GM21447 (cell line): ENCODE results near the gene CCL14.
"Not testable (repeated sequence)": the region's sequence is repeated elsewhere in the genome, so short reads cannot be mapped to it uniquely, and the experiment has no call there.

ENCODE experiments used
- ATAC-seq: cut with Tn5 transposase; IDR thresholded peaks from one replicate; pipeline ENCODE4 v1.9.1; 2021; ENCODE audit not compliant: unreplicated experiment

Gene CCL14

GRCh38 chr17:35986643-35987042 is at the start of gene CCL14:
Gene CCL14 (minus strand): TSS chr17:35986729. CDS start chr17:35986649, 80 bp downstream.
- ATAC-seq, result no peak

DNA sequence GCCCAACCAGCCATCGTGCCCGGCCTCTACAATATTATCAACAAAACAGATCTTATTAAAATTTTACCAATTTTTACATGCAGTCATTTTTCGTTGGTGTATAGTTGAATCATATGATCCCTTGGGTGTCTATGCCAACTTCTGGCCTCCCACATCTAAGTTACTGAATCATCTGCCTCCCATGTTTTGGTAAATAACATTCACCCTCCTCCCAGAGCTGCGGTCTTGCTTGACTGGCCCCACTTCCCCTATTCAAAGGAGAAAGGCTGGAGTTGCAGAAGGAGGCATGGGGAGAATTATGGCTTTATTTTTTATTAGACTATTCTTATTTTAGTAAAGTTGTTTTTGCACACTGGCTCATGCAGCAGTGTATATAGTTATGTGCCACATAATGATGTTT is 49.7 kb upstream of the CCL14 start:
- ATAC-seq, result no peak

- ATAC-seq, result no peak
Measured at GRCh38 chr17:36034127-36034526, 47.6 kb upstream of the CCL14 start.

DNA sequence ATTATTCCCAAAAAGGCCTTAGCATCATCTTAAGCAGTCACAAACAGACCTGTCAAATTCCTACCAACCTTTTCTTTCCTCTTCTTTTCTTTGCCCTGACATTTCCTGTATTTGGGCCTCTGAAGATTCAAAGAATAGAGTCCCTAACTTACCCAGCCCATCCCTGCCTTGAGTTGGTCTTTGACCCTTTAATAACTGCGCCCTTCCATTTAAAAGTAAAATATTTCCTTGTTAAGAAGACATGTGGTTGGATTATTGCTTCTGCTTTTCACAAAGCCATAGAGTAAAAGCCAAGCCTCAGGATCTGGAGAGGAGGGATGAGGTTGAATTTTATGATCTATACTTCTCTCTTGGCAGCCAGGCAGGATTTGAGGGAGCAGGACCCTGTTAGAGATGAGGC is 44.4 kb upstream of the CCL14 start:
- ATAC-seq, result no peak

DNA sequence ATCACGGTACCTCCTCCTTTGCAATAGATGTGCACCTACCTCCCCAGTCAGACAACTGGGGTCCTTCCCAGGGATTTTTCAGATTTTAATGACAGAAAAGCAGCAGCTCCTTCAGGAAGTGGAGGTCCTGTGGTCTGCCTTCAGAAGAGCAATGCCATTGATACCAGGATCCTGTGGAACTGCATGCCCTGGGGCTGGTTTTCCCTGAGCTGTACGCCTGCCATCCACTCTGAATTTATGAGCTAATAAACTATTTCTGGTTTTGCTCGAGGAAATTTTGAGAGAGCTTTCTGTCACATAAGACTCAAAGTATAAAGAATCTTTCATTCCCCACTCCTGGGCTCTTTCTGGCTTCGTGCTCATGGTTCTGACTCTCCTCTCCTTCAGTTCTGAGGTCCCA is 41.2 kb upstream of the CCL14 start:
- ATAC-seq, result no peak

DNA sequence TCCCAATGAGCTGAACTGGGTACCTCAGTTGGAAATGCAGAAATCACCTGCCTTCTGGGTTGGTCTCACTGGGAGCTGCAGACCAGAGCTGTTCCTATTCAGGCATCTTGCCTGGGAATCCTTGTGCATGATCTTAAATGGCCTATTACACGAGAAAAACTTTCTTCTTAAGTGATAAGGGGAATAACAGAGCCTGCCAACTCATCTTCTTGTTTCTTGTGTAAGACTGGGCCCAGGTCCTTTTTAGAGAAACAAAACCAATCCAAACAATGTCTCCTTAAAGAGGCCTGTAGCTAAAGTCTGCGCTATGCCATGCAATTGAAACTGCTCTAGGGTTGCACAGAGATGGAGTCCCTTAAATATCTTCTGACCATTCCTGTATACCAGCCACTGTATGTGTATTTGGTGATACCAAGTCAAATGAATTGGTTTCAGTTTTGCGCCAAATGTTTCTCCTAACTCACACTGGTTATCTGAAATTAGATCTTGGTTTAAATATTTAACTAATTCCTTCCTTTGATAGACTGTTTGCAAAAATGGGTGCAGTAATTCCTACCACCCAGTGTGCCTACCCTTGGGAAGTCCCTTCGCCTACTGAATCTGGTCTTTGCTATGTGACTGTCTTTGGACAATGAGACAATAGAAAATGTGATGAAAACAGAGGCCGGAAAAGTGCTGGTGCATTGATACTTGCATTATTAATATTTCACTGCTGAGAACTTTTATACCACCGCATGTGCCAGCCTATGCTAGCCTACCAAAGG is 37.8 kb upstream of the CCL14 start:
- no peak for ATAC-seq

DNA sequence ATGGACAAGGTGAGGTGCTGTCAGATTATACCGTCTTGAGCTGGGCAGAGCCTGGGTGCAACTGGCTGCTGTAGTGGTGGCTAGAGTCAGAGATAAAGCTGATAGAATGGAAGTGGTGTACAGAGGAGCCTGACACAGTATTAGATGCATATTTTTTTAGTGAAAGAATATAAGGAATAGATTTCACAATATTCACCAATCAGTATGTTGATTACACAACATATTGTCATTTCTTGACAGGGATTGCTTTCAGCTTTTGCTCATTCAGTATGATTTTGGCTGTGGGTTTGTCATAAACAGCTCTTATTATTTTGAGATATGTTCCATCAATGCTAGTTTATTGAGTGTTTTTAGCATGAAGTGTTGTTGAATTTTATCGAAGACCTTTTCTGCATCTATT is 32.9 kb upstream of the CCL14 start:
- ATAC-seq, result no peak

- no peak for ATAC-seq
Measured at GRCh38 chr17:36017799-36018198, 31.3 kb upstream of the CCL14 start, which contains the start of gene CCL23. Gene CCL23 (minus strand): TSS chr17:36017972. CDS start chr17:36017897, 75 bp downstream.

- ATAC-seq, result no peak
Measured at GRCh38 chr17:36016555-36016954, 30.0 kb upstream of the CCL14 start.

- ATAC-seq, result not testable (repeated sequence)
Measured at GRCh38 chr17:36015895-36016294, 29.4 kb upstream of the CCL14 start.

DNA sequence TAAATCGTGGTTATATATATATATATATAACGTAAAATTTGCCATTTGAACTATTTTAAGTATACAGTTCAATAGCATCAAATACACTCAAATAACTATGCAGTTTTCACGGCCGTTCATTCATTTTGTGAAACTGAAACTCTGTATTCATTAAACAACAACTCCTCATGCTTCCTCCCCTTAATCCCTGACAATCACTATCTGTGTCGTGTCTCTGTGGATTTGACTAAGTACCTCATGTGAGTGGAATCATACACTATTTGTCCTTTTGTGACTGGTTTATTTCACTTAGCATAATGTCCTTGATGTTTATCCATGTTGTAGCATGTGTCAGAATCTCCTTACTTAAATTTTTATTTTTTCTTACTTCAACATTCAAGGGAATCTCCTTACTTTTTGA is 28.4 kb upstream of the CCL14 start:
- ATAC-seq, result no peak

DNA sequence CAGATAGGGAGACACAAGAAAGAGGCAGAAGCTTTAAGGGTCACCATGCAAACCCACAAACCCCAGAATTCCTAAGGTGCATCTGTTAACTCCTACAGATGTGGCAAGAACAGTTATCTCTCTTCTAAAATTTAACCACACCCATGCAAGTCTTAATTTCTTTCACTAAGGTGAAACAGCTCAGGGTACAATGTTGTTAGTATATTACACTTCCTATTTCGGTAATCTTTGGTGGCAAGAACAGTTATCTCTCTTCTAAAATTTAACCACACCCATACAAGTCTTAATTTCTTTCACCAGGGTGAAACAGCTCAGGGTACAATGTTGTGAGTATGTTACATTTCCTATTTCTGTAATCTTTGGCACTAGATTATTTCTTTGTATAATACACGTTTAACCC is 24.7 kb upstream of the CCL14 start:
- no peak for ATAC-seq

DNA sequence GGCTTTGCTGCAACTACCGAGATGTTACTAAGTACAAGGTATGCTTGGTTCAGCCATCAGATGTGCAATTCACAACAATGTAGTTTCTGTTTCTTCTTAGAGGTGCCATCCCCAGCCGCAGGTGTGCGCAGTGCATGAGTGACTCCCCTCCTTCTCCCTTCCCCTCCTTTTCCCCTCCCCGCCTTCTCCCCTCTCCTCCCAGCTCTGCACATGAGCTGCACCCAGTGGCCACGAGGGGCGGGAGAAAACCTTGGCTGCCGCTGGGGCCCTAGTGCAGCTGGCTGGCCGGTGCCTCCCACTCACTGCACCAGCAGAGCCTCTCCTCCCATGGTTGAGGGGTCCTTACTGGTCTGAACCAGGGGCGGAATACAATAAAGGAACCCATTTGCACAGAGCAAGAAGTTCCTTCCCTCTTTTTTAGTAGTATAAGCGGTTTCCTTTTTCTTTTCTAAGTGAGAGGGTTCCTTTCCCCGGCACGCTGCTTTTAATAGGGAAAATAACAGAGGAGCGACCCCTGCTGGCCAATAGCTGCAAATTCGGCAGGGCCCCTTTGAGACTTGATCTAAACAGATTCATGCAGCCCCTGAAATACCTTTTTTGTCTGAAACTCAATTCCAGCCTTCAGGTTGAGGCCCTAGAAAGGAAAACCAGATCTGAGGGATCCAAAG is 22.6 kb upstream of the CCL14 start:
- ATAC-seq, result no peak

DNA sequence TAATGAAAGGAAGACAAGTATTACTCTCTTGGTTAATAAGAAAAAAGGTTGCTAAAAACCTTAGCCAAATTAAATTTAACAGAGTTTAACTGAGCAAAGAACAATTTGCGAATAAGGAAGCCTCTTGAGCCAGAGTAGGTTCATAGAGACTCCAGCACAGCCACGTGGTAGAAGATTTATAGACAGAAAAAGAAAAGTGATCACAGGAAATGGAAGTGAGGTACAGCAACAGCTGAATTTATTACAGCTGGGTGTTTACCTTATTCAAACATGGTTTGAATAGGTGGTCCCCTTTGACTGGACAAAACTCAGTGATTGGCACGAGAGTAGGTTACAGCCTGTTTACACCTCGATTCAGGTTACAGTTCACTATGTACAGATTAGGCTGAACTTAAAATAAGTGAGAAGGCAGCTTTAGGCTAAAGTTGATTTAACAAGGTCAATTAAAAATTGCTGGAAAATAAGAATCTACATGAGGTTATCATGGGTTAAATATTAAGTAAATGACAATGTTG is 18.1 kb upstream of the CCL14 start:
- ATAC-seq, result no peak

GRCh38 chr17:36002631-36003030 is 16.1 kb upstream of the CCL14 start:
- no peak for ATAC-seq

- no peak for ATAC-seq
Measured at GRCh38 chr17:36001862-36002603, 15.5 kb upstream of the CCL14 start.

- ATAC-seq, result no peak
Measured at GRCh38 chr17:36001110-36001771, 14.7 kb upstream of the CCL14 start, which contains the start of gene CCL15. Gene CCL15 (minus strand): TSS chr17:36001553. CDS start chr17:36001492, 61 bp downstream.

GRCh38 chr17:36000732-36001109 is 14.2 kb upstream of the CCL14 start:
- no peak for ATAC-seq

GRCh38 chr17:35998756-35999155 is 12.2 kb upstream of the CCL14 start:
- no peak for ATAC-seq

DNA sequence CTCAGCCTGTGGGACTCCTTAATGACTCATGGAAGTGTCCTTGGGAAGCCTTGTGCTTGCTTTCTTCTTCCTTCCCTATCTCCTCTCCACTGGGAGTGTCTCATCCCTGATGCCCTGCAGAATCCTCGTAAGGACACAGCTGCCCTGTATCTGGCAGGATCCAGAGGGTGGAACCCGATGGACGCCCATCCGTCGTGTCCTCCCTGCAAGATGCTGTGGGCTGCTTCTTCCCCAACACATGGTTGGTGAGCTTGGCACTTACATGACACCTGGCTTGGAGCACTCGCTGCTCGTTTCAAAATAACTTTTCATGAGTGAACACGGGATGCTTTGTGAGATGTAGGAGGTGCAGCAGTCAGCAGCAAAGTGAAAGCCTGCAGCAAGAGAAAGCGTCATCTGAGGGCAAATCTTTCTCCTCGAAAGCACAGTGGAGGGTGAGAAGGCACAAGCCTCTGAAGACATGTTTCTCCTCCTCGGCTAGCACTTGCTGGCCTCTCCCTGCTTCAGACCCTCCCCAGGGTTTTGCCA is 11.6 kb upstream of the CCL14 start:
- ATAC-seq, result no peak

DNA sequence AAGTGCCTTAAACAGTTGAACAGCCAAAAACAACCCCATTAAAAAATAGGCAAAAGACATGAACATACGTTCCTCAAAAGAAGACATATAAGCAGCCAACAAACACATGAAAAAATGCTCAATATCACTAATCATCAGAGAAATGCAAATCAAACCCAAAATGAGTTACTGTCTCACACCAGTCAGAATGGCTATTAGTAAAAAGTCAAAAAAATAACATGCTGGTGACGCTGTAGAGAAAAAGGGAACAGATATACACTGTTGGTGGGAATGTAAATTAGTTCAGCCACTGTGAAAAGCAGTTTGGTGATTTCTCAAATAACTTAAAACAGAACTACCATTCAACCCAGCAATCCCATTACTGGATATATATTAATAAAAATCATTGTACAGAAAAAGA is 8.8 kb upstream of the CCL14 start:
- not testable (repeated sequence) for ATAC-seq
